Measurements from ENCODE around the gene EN1. TPM values are rescaled to one million over a fixed set of nuclear protein-coding genes. Genes with fewer than 3 reads are reported as not detected.

Gene EN1
- polyA plus RNA-seq, 2 of the 4 experiments (the other 2 are of a cell fraction), result 0.06 to 0.92 TPM

DNA sequence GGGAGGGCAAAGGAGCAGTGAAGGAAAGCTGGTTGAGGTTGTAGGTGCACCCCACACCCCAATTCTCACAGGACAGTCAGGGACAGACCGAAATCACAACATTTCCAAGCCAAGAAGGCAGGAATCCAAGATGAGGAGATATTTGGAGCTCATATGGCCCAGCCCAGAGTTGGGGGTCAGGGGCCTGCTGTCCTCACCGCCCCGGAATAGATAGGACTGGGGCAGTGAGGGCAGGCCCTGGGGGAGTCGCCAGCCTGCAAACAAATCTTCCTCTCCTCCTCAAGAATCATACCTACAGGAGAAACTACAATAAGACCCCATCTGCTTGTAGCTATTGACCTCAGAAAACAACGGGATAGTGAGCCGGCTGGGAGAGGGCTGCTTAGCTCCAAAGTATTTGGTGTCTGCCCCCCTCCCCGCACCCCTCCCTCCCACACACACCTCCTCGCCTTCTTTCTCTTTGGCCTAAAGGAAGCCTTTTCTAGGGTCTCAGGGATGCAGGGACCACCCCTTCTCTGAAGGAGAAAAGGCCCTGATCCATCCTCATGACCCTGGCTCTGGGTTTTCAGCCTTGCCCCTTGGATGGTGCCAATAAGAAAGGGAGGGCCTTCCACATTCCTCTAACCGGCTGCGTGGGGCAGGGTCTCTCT, 3.8 kb downstream of the EN1 start:
- ATAC-seq, result no peak
- CTCF ChIA-PET, result interaction anchor here (0.8 to 5.1 kb wide), 3 partner anchors 8 to 622 kb away, joined by 3 to 35 read pairs (median 5); no protein-coding TSS in a partner anchor
- POLR2A ChIA-PET, result no interaction called here
- WGBS (ENCODE audit: missing lambda C conversion rate), result 48% methylated on average over 9 of the region's 10 CpGs
- no peak overlapping the region for H3K4me2 ChIP-seq
- H3K4me3 ChIP-seq, result no peak overlapping the region
- no peak for TF ChIP-seq NPAS2 (CRISPR knock-in tag; IDR thresholded peaks at IDR 0.05; ENCODE audit: borderline replicate concordance)
- TF ChIP-seq, protein P1, sequence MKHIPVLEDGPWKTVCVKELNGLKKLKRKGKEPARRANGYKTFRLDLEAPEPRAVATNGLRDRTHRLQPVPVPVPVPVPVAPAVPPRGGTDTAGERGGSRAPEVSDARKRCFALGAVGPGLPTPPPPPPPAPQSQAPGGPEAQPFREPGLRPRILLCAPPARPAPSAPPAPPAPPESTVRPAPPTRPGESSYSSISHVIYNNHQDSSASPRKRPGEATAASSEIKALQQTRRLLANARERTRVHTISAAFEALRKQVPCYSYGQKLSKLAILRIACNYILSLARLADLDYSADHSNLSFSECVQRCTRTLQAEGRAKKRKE (CRISPR knock-in tag; IDR thresholded peaks at IDR 0.05; ENCODE audit: low read depth), result no peak
- TF ChIP-seq KDM1A (IDR thresholded peaks at IDR 0.05; ENCODE audit: low read depth), result no peak
- TF ChIP-seq POLR2A (IDR thresholded peaks at IDR 0.05; ENCODE audit: low read length), result no peak
- no peak for TF ChIP-seq BHLHE40 (IDR thresholded peaks at IDR 0.05; ENCODE audit: low read depth, low read length)
- TF ChIP-seq ZFP36 (IDR thresholded peaks at IDR 0.05; ENCODE audit: borderline replicate concordance, partially characterized antibody), result no peak
- no peak for TF ChIP-seq PHF8 (IDR thresholded peaks at IDR 0.05; ENCODE audit: borderline replicate concordance, low read depth)
- TF ChIP-seq GATA3 (IDR thresholded peaks at IDR 0.05; ENCODE audit: borderline replicate concordance), result no peak
- no peak for TF ChIP-seq FOSL2 (IDR thresholded peaks at IDR 0.05)
- TF ChIP-seq FOSL2 (CRISPR knock-in tag; IDR thresholded peaks at IDR 0.05), result no peak
- no peak for TF ChIP-seq CBX2 (IDR thresholded peaks at IDR 0.05; ENCODE audit: borderline replicate concordance, low read depth)
- no peak for TF ChIP-seq RFX5 (IDR thresholded peaks at IDR 0.05)
- TF ChIP-seq EHF (CRISPR knock-in tag; IDR thresholded peaks at IDR 0.05), result no peak
- TF ChIP-seq, protein P2, sequence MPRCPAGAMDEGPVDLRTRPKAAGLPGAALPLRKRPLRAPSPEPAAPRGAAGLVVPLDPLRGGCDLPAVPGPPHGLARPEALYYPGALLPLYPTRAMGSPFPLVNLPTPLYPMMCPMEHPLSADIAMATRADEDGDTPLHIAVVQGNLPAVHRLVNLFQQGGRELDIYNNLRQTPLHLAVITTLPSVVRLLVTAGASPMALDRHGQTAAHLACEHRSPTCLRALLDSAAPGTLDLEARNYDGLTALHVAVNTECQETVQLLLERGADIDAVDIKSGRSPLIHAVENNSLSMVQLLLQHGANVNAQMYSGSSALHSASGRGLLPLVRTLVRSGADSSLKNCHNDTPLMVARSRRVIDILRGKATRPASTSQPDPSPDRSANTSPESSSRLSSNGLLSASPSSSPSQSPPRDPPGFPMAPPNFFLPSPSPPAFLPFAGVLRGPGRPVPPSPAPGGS (IDR thresholded peaks at IDR 0.05), result no peak
- TF ChIP-seq ESRRA (IDR thresholded peaks at IDR 0.05; ENCODE audit: borderline replicate concordance, low read length), result no peak
- no peak for TF ChIP-seq ZSCAN20 (CRISPR knock-in tag; IDR thresholded peaks at IDR 0.05)
- TF ChIP-seq CBX8 (IDR thresholded peaks at IDR 0.05), result no peak
- TF ChIP-seq MAZ (IDR thresholded peaks at IDR 0.05; ENCODE audit: borderline replicate concordance, low read depth, low read length), result no peak
- TF ChIP-seq, protein P3, sequence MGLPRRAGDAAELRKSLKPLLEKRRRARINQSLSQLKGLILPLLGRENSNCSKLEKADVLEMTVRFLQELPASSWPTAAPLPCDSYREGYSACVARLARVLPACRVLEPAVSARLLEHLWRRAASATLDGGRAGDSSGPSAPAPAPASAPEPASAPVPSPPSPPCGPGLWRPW (IDR thresholded peaks at IDR 0.05), result no peak
- 0 out of 3 replicates have a peak, but pooled peaks cover 3% of the 10 kb centered on the region for H3K4me1 ChIP-seq
- no peak for FAIRE-seq
- no peak for DNase-seq (ENCODE audit: low read depth in 1 of 2, low spot score in 1 of 2)
- no peaks in the 10 kb centered on the region for H3K9me3 ChIP-seq
- H3K27ac ChIP-seq, result no peak overlapping the region

DNA sequence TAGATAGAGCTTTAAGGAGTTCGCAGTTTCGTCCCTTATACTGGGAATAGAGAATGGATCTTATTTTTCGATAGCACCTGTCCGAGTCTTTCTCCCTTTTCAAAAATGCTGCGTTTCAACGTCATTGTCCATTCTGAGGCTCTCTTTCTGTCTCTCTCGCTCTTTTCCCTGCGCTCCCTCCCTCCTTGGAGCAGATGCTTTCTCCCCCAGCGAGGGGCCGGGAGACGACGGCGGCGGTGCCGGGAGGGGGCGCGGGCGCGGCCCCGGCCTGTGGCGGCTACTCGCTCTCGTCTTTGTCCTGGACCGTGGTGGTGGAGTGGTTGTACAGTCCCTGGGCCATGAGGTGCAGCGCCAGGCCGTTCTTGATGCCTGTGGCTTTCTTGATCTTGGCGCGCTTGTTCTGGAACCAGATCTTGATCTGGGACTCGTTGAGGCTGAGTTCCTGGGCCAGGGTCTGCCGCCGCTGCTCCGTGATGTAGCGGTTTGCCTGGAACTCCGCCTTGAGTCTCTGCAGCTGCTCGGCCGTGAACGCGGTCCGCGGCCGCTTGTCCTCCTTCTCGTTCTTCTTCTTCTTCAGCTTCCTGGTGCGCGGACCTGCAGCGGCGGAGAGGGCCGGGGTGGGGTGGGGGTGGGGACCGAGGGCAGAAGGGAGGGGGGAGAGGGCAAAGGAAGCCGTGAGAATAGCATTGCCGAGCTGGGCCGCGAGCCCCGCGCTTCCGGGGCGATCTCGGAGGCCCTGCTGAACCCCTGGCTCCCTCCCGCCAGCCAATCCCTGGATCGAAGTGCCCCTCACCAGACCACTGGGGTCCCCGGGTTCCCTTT, 4.6 kb downstream of the EN1 start:
- Histone ChIP-seq H3K9me3 (no peaks in the 10 kb centered on the region), H3K4me3 (no peak overlapping the region), H3K4me2 (no peak overlapping the region), H3K27ac (no peak overlapping the region), H3K4me1 (0 out of 3 replicates have a peak, but pooled peaks cover 3% of the 10 kb centered on the region)
- ChIA-PET POLR2A (no interaction called here), CTCF (interaction anchor here (5.1 kb wide), 1 partner anchor 13 kb away, joined by 35 read pairs; no protein-coding TSS in a partner anchor)
- FAIRE-seq (no peak), ATAC-seq (no peak), DNase-seq (ENCODE audit: low read depth in 1 of 2, low spot score in 1 of 2) (no peak)
- TF ChIP-seq JUN (IDR thresholded peaks at IDR 0.05) (no peak), POLR2A (IDR thresholded peaks at IDR 0.05; ENCODE audit: low read length) (no peak), SREBF2 (IDR thresholded peaks at IDR 0.05) (no peak), ESRRA (IDR thresholded peaks at IDR 0.05; ENCODE audit: borderline replicate concordance, low read length) (no peak), TP53 (CRISPR knock-in tag; IDR thresholded peaks at IDR 0.05) (no peak), RFX5 (IDR thresholded peaks at IDR 0.05) (no peak), NR3C1 (IDR thresholded peaks at IDR 0.05) (no peak), HDAC2 (IDR thresholded peaks at IDR 0.05) (no peak), CHD4 (IDR thresholded peaks at IDR 0.05; ENCODE audit: borderline replicate concordance) (no peak)
- TF ChIP-seq, protein P4, sequence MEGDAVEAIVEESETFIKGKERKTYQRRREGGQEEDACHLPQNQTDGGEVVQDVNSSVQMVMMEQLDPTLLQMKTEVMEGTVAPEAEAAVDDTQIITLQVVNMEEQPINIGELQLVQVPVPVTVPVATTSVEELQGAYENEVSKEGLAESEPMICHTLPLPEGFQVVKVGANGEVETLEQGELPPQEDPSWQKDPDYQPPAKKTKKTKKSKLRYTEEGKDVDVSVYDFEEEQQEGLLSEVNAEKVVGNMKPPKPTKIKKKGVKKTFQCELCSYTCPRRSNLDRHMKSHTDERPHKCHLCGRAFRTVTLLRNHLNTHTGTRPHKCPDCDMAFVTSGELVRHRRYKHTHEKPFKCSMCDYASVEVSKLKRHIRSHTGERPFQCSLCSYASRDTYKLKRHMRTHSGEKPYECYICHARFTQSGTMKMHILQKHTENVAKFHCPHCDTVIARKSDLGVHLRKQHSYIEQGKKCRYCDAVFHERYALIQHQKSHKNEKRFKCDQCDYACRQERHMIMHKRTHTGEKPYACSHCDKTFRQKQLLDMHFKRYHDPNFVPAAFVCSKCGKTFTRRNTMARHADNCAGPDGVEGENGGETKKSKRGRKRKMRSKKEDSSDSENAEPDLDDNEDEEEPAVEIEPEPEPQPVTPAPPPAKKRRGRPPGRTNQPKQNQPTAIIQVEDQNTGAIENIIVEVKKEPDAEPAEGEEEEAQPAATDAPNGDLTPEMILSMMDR (IDR thresholded peaks at IDR 0.05), result no peak
- TF ChIP-seq, protein P5, sequence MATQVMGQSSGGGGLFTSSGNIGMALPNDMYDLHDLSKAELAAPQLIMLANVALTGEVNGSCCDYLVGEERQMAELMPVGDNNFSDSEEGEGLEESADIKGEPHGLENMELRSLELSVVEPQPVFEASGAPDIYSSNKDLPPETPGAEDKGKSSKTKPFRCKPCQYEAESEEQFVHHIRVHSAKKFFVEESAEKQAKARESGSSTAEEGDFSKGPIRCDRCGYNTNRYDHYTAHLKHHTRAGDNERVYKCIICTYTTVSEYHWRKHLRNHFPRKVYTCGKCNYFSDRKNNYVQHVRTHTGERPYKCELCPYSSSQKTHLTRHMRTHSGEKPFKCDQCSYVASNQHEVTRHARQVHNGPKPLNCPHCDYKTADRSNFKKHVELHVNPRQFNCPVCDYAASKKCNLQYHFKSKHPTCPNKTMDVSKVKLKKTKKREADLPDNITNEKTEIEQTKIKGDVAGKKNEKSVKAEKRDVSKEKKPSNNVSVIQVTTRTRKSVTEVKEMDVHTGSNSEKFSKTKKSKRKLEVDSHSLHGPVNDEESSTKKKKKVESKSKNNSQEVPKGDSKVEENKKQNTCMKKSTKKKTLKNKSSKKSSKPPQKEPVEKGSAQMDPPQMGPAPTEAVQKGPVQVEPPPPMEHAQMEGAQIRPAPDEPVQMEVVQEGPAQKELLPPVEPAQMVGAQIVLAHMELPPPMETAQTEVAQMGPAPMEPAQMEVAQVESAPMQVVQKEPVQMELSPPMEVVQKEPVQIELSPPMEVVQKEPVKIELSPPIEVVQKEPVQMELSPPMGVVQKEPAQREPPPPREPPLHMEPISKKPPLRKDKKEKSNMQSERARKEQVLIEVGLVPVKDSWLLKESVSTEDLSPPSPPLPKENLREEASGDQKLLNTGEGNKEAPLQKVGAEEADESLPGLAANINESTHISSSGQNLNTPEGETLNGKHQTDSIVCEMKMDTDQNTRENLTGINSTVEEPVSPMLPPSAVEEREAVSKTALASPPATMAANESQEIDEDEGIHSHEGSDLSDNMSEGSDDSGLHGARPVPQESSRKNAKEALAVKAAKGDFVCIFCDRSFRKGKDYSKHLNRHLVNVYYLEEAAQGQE (IDR thresholded peaks at IDR 0.05), result no peak
- 73% methylated on average over 42 of the region's 60 CpGs for WGBS (ENCODE audit: missing lambda C conversion rate)

Measured in A549 (cell line).